GM23248 (cell line): ENCODE results near the gene ATXN7. TPM values are rescaled to one million over a fixed set of nuclear protein-coding genes. Genes with fewer than 3 reads are reported as not detected.

ENCODE experiments used
- DNase-seq: peaks from one replicate; pipeline ENCODE4 v3.0.0-alpha.2; 2015
- H2AFZ ChIP-seq: fragments of 200-600 bp; sonication (generic); 2 replicates; pipeline ENCODE4 v1.6.1; 2016; ENCODE audit warnings: antibody characterized with exemption
- H3F3A ChIP-seq: fragments of 200-600 bp; sonication (generic); 2 replicates; pipeline ENCODE4 v1.6.1; 2016; ENCODE audit warnings: mild to moderate bottlenecking, antibody characterized with exemption, mixed run types; ENCODE audit not compliant: insufficient read depth
- H3K27ac ChIP-seq: fragments of 200-600 bp; sonication (generic); 2 replicates; pipeline ENCODE4 v1.5.1; 2016; ENCODE audit warnings: mild to moderate bottlenecking
- H3K27me3 ChIP-seq: fragments of 200-600 bp; sonication (generic); replicated peaks from 2 replicates; pipeline ENCODE4 v1.6.1; 2016; ENCODE audit warnings: mild to moderate bottlenecking; ENCODE audit not compliant: insufficient read depth
- H3K36me3 ChIP-seq: fragments of 200-600 bp; sonication (generic); 2 replicates; pipeline ENCODE4 v1.6.1; 2016; ENCODE audit warnings: low read depth, mild to moderate bottlenecking
- H3K4me1 ChIP-seq: fragments of 200-600 bp; sonication (generic); 2 replicates; pipeline ENCODE4 v1.6.1; 2016; ENCODE audit warnings: mild to moderate bottlenecking; ENCODE audit not compliant: insufficient read depth
- H3K4me2 ChIP-seq: fragments of 200-600 bp; sonication (generic); one replicate; pipeline ENCODE4 v1.6.1; 2016; ENCODE audit warnings: mild to moderate bottlenecking; ENCODE audit not compliant: unreplicated experiment
- H3K4me3 ChIP-seq: fragments of 200-600 bp; sonication (generic); 2 replicates; pipeline ENCODE4 v1.5.1; 2016; ENCODE audit warnings: mild to moderate bottlenecking
- H3K79me2 ChIP-seq: fragments of 200-600 bp; sonication (generic); 2 replicates; pipeline ENCODE4 v1.6.1; 2016; ENCODE audit warnings: mild to moderate bottlenecking; ENCODE audit not compliant: insufficient read depth
- H3K9ac ChIP-seq: fragments of 200-600 bp; sonication (generic); 2 replicates; pipeline ENCODE4 v1.6.1; 2016; ENCODE audit warnings: mild to moderate bottlenecking
- H3K9me2 ChIP-seq: fragments of 200-600 bp; sonication (generic); 2 replicates; pipeline ENCODE4 v1.6.1; 2016; ENCODE audit warnings: mixed run types, mild to moderate bottlenecking, moderate library complexity; ENCODE audit not compliant: insufficient read depth
- H3K9me3 ChIP-seq: fragments of 200-600 bp; sonication (generic); one replicate; pipeline ENCODE4 v1.6.1; 2017; ENCODE audit warnings: low read depth
- H4K20me1 ChIP-seq: fragments of 200-600 bp; sonication (generic); 2 replicates; pipeline ENCODE4 v1.6.0; 2016; ENCODE audit not compliant: insufficient read depth
- EZH2 ChIP-seq: fragments of 200-600 bp; sonication (generic); IDR thresholded peaks from 2 replicates; pipeline ENCODE4 v1.6.1; 2018; ENCODE audit warnings: antibody characterized with exemption, mild to moderate bottlenecking; ENCODE audit not compliant: insufficient read depth, poor library complexity, severe bottlenecking
- EZH2phosphoT487 ChIP-seq: fragments of 200-600 bp; sonication (generic); IDR thresholded peaks from 2 replicates; pipeline ENCODE4 v1.6.1; 2018; ENCODE audit warnings: antibody characterized with exemption, moderate library complexity, mild to moderate bottlenecking, low read depth; ENCODE audit not compliant: insufficient read depth
- WGBS, 2 experiments: methylation state at CpG; one replicate each; pipeline ENCODE4 v1.1.6; 2015 to 2017; ENCODE audit warnings: low lambda C conversion rate in 2 of 2, low coverage in 1 of 2; ENCODE audit errors: missing lambda C conversion rate in 2 of 2; 5-methylcytosine and 5-hydroxymethylcytosine counted together
- in situ Hi-C: fragments of 300-500 bp; cut with MboI; formaldehyde crosslinking; loops from 2 replicates; pipeline ENCODE4 v1.15.0; 2020
- polyA plus RNA-seq: library from polyadenylated mRNA; unstranded; fragments of >200 nt; fragmentation: Nextera tagmentation; extraction: Ambion mirVana; gene quantifications from 2 replicates; pipeline ENCODE4 v1.2.1, GENCODE V29; 2016
- total RNA-seq: library from RNA; depleted of rRNA; stranded (reverse); fragments of >200 nt; shearing (Covaris generic); gene quantifications from 2 replicates; pipeline ENCODE4 v1.2.3, GENCODE V29; 2014

Gene ATXN7
- total and polyA plus RNA-seq, 2 experiments from 2014 or later: 2.4 to 3.9 TPM

DNA sequence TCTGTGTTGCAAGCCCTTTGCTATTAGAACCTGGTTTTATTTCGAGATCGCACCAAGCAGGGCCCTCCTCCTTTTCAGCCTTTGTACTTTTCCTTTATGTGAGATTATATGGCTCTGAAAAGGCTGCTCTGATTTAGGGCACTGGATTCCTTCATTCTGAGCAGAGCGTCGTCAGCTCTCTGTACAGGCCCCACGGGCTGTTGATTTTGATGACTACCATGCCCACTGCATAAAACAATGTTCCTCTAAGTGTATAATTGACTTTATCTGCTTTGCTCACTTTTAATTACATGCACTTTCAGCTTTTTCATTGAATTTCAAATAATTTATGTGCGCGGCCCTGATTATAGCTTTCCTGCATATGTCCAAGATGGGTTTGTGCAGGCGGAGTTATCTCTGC lies 164.0 kb downstream of the ATXN7 start:
- Histone ChIP-seq H3K4me2 (no peak overlapping the region), H3F3A (0 out of 2 replicates have a peak, but pooled peaks cover 7% of the 10 kb centered on the region), H3K36me3 (no peaks in the 10 kb centered on the region), H3K27me3 (no peaks in the 10 kb centered on the region), H3K9ac (no peak overlapping the region), H3K4me3 (no peak overlapping the region), H3K79me2 (peaks cover 10% of the 10 kb centered on the region), H2AFZ (no peak overlapping the region), H3K4me1 (peaks cover 14% of the 10 kb centered on the region), H3K9me2 (no peaks in the 10 kb centered on the region), H4K20me1 (no peaks in the 10 kb centered on the region), H3K9me3 (no peaks in the 10 kb centered on the region), H3K27ac (no peak overlapping the region)
- in situ Hi-C loops: loop anchor here (25.0 kb wide), 1 partner anchor 235 kb away; no protein-coding TSS in a partner anchor
- no peak for TF ChIP-seq EZH2
- TF ChIP-seq EZH2phosphoT487: no peak
- 81 to 90% methylated on average over 8 of the region's 8 CpGs for WGBS, 2 experiments
- no peak for DNase-seq

DNA sequence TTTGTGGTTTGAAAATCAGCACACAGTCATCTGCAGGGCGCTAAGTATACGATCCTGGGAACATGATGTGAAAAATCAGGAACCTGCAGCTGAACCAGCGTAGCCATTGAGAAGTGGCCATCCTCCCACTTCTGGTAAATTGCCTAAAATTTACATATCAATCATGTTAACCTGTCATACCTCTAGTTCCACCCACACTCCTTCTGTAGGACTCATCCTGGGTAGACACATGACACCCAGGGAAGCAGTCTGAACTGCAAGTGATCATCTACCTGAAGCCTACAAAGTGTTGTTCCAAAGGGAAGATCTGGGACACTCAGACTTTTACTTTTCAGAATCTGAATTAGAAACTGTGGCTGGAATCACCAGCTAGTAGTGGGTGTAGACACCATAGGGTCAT lies 165.1 kb downstream of the ATXN7 start:
- 89 to 93% methylated on average over 3 of the region's 3 CpGs for WGBS, 2 experiments
- no peaks in the 10 kb centered on the region for H3K27me3 ChIP-seq
- in situ Hi-C loops: loop anchor here (25.0 kb wide), 1 partner anchor 234 kb away; no protein-coding TSS in a partner anchor

DNA sequence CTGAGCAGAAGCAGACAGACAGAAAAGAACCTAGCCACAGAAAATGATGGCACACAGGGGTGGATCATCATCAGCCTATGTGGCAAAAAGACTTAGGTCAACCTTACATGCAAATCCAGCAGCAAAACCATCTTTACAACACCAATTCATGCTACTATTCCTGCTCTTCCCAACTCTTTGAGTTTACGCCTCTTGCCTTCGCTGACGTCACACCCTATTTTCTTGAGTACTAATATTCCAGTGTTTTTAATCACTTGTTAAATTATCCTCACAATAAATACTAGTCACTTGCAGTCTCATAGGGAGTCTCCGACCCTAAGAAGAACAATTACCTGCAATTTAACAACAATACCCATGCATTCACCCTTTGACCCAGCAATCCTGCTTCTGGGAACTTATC lies 165.6 kb downstream of the ATXN7 start:
- H3K27ac ChIP-seq: no peak overlapping the region

More for the DNA sequence above, 165.1 kb downstream of the ATXN7 start:
- no peaks in the 10 kb centered on the region for H3K36me3 ChIP-seq
- no peak overlapping the region for H3K4me2 ChIP-seq
- H3F3A ChIP-seq: 0 out of 2 replicates have a peak, but pooled peaks cover 7% of the 10 kb centered on the region
- no peaks in the 10 kb centered on the region for H4K20me1 ChIP-seq
- no peaks in the 10 kb centered on the region for H3K9me2 ChIP-seq
- H3K4me1 ChIP-seq: peaks cover 14% of the 10 kb centered on the region
- H3K79me2 ChIP-seq: peaks cover under 1% of the 10 kb centered on the region; the same call in 1 of the 2 replicates
- H3K9me3 ChIP-seq: no peaks in the 10 kb centered on the region
- no peak overlapping the region for H3K4me3 ChIP-seq
- no peak overlapping the region for H3K27ac ChIP-seq
- no peak for DNase-seq
- H2AFZ ChIP-seq: no peak overlapping the region
- no peak overlapping the region for H3K9ac ChIP-seq
- no peak for TF ChIP-seq EZH2phosphoT487
- TF ChIP-seq EZH2: no peak

DNA sequence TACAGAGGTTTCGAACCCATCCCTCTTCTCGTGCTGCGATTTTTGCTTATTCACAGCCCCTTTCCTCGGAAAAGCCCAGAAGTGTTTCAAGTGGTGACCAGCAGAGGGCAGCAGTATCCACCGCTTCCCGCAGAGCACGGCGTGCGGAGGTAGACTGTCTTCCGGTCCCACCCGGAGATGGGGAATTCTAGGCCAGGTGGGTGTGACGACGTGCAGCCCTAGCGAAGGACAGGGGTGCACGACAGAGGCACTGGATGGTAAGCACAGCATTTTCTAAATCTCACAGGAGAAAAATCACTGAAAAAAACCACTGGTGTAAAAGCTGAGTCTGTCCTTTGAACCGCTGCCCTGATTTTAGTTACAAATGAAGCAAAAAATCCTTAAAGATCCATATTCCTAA lies 167.1 kb downstream of the ATXN7 start:
- 2 to 3% methylated on average over 16 of the region's 16 CpGs for WGBS, 2 experiments
- no peaks in the 10 kb centered on the region for H3K36me3 ChIP-seq
- peak overlapping the region; percentile 71 for H3K4me3 ChIP-seq
- no peaks in the 10 kb centered on the region for H3K9me2 ChIP-seq
- in situ Hi-C loops: loop anchor here (5.0 to 25.0 kb wide), 3 partner anchors 232 to 452 kb away; no protein-coding TSS in a partner anchor
- no peaks in the 10 kb centered on the region for H4K20me1 ChIP-seq
- H3K27ac ChIP-seq: no peak overlapping the region
- H3F3A ChIP-seq: 0 out of 2 replicates have a peak, but pooled peaks cover 7% of the 10 kb centered on the region
- H3K9ac ChIP-seq: peak overlapping the region; percentile 27
- H3K79me2 ChIP-seq: no peaks in the 10 kb centered on the region
- peak overlapping the region; percentile 81 for H2AFZ ChIP-seq
- peak overlapping the region; percentile 65 for H3K4me2 ChIP-seq
- DNase-seq: peak; percentile 77
- peaks cover 14% of the 10 kb centered on the region for H3K4me1 ChIP-seq
- no peaks in the 10 kb centered on the region for H3K27me3 ChIP-seq
- TF ChIP-seq EZH2phosphoT487 (no peak), EZH2 (no peak)
- H3K9me3 ChIP-seq: no peaks in the 10 kb centered on the region

More for the DNA sequence above, 165.6 kb downstream of the ATXN7 start:
- Histone ChIP-seq H3K4me1 (peaks cover 14% of the 10 kb centered on the region), H3K9me2 (no peaks in the 10 kb centered on the region), H3K9ac (no peak overlapping the region), H2AFZ (no peak overlapping the region), H3K27me3 (no peaks in the 10 kb centered on the region), H3K9me3 (no peaks in the 10 kb centered on the region), H3K36me3 (no peaks in the 10 kb centered on the region), H3F3A (0 out of 2 replicates have a peak, but pooled peaks cover 7% of the 10 kb centered on the region), H4K20me1 (no peaks in the 10 kb centered on the region), H3K4me3 (no peak overlapping the region), H3K4me2 (no peak overlapping the region), H3K79me2 (no peaks in the 10 kb centered on the region)
- DNase-seq: no peak
- TF ChIP-seq EZH2: no peak
- no peak for TF ChIP-seq EZH2phosphoT487
- in situ Hi-C loops: loop anchor here (25.0 kb wide), 1 partner anchor 233 kb away; no protein-coding TSS in a partner anchor
- WGBS, 2 experiments: 80 to 88% methylated on average over 4 of the region's 4 CpGs
